GM23248 (cell line): ENCODE measurements around the gene GPANK1.

Source experiments
- EZH2 ChIP-seq: fragments of 200-600 bp; sonication (generic); IDR thresholded peaks from 2 replicates; pipeline ENCODE4 v1.6.1; 2018; ENCODE audit warnings: antibody characterized with exemption, mild to moderate bottlenecking; ENCODE audit not compliant: insufficient read depth, poor library complexity, severe bottlenecking
- EZH2phosphoT487 ChIP-seq: fragments of 200-600 bp; sonication (generic); IDR thresholded peaks from 2 replicates; pipeline ENCODE4 v1.6.1; 2018; ENCODE audit warnings: antibody characterized with exemption, moderate library complexity, mild to moderate bottlenecking, low read depth; ENCODE audit not compliant: insufficient read depth

DNA sequence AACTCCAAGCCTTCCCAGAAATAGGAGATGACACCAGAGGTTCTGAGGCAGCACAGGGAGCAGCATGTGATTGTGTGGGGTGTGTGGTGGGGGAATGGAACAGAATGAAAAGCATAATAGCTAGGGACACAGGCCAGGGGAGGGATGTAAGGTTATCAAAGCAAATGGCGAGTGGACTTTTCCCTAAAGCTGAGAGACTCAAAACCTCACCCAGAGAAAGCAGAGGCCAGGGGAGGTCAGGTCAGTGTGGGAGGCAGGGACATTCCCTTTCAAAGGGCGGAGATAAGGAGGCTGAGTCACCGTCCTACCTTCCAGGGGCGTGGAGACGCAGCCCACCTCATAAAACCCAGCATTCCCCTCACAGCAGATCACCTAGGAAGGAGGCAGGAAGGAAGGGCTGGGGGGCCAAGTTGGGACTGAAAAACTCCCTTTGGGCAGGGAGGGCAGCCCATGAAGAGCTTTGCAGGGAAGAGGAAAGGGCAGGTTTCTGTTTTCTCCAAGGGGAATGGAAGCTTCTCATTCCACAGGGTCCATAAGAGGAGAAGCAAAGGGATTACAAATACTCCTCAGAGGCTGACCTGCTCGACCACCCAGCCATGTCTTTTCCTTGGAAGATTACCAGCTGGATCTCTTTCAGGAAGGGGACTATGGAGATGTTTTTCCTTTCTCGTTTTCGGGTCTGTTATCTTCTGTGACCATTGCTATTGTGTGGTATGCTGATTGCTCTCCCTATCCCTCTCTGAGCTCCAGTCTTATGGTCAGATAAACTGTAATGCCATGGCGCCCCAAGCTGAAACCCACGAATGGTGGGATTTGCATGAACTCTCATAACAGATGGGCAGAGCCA lies 25.7 kb upstream of the GPANK1 start:
- TF ChIP-seq EZH2 (no peak), EZH2phosphoT487 (no peak)
